Measurements from ENCODE around the gene PPP1R37.

Gene PPP1R37

DNA sequence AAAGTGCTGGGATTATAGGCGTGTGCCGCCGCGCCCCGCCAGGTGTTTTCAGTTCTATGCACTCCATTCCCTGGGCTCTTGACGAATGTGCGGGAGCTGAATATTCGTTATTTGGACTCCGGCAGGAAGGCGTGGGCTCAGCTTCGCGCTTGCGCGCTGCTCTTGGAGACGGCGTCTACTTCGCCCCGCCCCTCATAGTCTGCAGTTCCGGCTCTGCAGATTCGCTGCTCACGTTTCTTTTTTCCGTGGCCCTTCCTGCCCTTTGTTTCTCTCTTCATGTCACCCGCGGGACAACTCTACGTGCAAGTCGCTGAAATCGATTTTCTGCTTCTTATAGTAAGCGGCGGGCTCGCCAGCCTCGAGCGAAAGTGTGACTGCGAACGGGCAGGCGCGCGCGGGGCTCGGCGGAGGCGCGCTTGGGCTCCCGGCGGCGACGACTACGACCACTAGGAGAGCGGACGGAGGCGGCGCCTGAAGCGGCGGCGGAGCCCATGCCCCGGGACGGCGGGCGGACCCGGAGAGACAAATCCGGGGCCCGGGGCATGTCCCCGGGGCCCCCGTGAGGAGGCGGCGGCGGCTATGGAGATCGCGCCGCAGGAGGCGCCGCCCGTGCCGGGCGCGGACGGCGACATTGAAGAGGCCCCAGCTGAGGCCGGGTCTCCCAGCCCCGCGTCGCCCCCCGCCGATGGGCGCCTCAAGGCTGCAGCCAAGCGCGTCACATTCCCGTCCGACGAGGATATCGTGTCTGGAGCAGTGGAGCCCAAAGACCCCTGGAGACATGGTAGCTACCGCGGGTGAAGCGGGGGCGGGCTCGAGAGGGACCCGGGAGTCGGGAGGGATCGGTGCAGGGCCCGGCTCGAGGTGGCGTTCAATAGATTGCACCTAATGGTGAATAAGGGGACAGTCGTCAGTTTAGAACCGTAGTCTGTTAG is at the start of gene PPP1R37:
Gene PPP1R37, plus strand, starts transcription at position 433 of the 932 bp plus-strand sequence. Its CDS starts 147 bp downstream, at position 580.
- DNase-seq = peak; percentile 97

GRCh38 chr19:45045671-45046353 is 47.2 kb upstream of the PPP1R37 start:
- no peak for DNase-seq

DNA sequence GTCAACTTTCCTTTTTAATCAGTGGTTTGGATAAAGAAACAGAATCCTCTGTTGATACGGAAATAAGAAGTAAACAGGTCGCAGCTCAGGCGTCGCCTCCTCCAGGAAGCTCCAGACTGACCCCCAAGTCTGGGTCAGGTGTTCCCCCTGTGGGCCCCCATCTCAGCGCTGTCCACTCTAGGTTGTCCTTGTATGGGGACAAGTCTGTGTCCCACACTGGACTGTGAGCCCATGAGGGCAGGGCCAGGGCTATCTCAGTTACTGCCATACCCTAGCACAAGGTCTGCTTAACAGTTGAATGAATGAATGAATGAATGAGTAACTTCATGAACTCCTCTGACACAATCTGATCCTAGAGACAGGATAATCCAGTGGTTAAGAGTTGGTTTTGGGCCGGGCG is 46.6 kb upstream of the PPP1R37 start:
- DNase-seq = no peak

DNA sequence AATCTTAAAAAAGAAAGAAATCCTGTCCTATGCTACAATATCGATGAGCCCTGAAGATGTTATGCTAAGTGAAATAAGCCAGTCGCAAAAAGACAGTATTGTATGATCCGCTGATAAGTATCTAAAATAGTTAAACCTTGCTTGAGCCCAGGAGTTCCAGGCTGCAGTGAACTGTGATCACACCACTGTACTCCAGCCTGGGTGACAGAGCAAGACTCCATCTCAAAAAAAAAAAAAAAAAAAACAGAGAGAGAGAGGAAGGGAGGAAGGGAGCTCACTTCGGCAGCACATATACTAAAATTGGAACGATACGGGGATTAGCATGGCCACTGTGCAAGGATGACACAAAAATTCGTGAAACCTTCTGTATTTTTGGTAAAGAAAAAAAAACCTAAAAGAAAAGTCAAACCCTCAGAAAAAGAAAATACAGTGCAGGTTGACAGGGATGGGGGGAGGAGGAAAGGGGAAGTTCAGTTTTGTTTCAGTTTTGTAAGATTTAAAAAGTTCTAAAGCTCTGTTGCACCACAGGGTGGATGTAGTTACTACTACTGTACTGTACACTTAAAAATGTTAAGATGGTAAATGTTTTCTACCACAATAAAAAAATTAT is 45.7 kb upstream of the PPP1R37 start:
- DNase-seq = no peak

DNA sequence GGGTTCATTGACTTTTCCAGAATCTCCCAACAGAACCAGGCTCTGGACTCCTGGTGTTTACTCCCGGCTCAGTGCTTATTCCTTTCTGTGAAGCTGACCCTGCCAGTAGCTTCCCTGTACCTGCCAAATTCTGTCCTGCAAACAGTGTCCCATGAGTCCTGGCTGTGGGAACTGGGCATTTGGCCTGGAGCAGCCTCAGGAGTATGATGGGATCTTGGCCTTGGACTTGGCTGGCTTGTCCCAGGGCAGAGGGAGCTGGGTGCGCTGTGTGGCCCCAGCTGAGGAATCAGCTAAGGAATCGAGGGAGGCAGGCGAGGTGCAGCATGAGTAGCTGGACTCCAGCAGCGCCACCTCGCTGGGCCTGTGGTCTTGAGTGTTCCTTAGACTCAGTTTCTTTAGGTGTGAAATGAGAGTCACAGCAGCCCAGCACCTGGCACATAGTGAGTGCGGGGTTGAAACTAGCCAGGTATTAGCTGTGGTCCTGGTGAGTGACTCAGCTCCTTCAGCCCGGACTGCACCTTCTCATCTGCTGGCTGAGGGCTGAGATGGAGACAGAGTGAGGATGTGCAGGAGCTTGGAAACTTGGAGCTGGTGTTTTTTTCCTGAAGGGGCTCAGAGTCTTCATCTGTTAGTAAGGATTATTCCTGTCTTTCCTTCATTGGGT is 43.8 kb upstream of the PPP1R37 start:
- DNase-seq = no peak

DNA sequence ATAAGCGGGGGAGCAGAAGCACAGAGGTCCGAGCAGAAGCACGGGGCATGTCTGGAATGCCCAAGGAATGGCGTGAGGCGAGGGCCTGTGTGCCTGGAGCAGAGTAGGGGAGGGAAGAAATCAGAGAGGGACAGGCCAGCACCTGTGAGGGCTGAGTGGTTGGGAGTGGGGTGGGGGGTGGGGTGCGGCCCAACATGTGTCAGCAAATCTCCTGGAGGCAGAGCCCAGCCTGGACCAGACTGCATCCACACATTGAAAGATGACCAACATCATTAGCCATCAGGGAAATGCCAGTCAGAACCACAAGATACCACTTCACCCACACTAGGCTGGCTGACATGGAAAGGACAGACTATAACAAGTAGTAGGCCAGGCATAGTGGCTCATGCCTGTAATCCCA is 42.9 kb upstream of the PPP1R37 start:
- DNase-seq = no peak

- no peak for DNase-seq
These were observed 40.9 kb upstream of the PPP1R37 start for GRCh38 chr19:45051929-45052579.

DNA sequence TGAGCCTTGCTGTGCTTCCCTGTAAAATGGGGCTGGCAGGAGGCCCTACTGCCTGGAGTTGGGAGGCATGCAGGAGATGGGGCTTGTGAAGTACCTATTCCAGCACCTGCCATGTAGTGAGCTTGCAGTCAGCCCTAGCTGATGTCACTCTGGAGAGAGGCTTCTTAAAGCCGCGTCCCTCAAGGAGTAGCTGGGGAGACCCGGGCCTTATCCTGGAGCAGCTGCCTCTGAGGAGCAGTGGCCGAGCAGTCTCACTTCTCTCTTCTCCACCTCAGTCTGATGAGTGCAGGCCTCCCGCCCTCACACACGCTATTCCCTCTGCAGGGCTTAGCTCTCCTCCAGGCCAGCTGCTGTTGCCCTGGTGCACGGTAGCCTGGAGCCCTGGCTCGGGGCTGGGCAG is 36.1 kb upstream of the PPP1R37 start:
- DNase-seq = no peak

DNA sequence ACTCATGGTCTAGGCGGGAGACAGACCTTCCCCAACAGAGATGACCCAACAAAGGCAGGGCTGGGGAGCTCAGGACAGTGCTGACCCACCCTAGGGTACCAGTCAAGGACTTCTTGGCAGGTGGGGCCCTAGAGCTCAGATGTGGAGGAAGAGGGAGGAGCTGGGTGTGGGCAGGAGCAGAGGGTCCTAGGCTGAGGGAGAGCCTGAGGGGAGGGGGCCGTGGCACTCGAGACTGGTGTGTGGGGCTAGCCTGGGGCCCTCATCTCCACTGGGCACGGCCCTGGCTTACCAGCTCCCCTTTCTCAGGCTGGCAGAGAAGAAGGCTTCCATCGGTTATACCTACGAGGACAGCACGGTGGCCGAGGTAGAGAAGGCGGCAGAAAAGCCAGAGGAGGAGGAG is 35.5 kb upstream of the PPP1R37 start:
- no peak for DNase-seq

DNA sequence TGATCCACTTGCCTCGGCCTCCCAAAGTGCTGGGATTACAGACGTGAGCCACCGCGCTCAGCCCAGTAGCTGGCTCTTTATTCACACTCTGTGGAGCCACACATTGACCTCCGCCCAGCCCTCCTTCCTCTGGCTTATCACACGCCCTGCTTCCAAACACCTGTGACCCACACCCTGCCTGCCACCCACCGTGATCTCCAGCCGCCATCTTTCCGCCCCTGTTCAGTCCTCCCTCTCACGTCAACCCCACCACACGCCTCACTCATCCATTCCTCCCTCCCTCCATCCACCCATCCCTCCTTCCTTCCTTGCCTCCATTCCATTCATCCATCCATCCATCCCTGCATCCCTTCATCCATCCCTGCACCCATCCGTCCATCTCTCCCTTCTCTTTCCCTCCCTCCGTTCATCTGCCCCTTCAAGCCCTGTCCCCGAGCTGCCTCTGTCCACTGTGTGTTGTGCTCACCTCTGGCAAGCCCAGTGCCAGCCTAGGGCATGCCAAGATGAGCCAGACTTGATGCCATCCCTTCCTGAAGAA is 34.3 kb upstream of the PPP1R37 start:
- DNase-seq = no peak

- DNase-seq = peak; percentile 94
These were observed 33.6 kb upstream of the PPP1R37 start for GRCh38 chr19:45059258-45059965.

DNA sequence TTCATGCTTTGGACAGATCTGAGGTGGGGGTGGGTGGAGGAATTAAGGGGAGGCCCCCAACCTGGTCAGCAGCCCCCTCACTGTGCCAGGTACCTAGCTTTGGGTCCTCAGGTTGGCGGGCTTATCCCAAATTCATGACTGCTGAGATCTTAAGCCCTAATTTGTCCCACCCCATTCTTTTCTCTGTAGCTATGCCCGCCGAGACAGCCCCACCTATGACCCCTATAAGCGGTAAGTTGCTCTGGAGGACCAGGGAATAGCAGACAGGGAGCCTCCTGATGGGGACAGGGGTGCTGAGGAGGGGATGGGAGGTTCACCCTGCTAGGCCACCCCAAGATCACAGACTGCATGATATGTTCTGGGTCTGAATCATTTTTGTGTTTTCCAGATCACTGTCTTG is 31.0 kb upstream of the PPP1R37 start:
- DNase-seq = no peak

DNA sequence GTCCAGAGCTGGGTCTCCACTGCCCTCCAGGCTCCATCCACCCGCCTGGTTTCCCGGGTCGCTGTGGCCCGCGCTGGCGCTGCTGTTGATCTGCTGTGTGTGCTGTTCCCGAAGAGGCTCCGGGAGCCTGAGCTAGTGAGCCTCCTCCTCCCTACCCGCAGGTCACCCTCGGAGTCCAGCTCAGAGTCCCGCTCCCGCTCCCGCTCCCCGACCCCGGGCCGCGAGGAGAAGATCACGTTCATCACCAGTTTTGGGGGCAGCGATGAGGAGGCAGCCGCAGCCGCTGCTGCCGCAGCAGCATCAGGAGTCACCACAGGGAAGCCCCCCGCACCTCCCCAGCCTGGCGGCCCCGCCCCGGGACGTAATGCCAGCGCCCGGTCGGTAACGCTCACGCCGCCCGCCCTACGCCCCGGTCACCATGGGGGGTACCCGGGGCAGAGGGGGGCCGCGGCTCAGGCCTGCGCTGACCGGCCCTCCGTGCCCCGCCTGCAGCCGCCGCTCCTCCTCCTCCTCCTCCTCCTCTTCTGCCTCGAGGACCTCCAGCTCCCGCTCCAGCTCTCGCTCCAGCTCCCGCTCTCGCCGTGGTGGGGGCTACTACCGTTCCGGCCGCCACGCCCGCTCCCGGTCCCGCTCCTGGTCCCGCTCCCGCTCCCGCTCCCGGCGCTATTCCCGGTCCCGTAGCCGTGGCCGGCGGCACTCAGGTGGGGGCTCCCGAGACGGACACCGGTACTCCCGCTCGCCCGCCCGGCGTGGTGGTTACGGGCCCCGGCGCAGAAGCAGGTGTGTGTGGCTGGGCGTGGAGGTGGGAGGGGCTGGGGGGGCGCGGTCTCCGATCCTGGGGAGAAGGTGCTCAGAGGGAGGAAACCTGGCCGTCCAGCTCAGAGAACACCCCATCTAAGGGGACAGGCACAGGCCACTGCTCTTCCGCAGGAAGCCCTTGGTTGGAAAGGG is 28.9 kb upstream of the PPP1R37 start:
- DNase-seq = no peak

GRCh38 chr19:45066921-45067661 is 25.9 kb upstream of the PPP1R37 start:
- no peak for DNase-seq

DNA sequence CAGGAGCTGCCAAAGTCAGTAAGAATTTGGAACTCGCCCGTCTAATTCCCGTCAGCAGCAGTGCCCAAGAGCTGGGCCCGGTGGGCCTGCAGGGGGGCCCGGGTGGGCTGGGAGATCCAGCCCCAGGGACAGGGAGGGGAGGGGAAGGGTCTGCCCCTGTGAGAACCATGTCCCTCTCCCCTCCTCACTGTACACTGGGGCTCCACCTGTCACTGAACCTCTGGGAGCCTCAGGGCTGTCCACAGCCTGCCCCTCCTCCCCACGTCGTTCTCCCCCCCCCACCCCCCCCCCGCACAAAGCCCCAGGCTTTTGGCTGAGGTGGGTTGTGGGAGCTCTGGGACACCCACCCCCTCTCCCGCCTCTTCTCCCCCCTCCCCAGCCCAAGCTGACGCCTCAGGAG is 24.9 kb upstream of the PPP1R37 start:
- no peak for DNase-seq

DNA sequence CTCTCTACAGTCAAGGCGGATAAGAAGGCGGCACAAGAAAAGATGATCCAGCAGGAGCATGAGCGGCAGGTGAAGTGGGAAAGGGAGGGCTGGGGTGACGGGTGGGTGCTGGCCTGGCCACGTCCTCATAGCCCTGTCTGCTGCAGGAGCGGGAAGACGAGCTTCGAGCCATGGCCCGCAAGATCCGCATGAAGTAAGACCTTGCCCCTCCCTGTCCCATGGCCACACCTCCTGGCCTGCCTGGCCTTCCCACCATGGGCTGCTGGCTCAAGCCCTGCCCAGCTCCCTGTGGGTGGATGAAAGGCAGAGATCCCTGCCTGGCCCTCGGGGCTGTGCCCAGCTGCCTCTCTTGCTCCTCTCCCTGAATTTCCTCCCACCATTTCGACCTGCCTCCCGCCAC is 23.9 kb upstream of the PPP1R37 start:
- DNase-seq = no peak

DNA sequence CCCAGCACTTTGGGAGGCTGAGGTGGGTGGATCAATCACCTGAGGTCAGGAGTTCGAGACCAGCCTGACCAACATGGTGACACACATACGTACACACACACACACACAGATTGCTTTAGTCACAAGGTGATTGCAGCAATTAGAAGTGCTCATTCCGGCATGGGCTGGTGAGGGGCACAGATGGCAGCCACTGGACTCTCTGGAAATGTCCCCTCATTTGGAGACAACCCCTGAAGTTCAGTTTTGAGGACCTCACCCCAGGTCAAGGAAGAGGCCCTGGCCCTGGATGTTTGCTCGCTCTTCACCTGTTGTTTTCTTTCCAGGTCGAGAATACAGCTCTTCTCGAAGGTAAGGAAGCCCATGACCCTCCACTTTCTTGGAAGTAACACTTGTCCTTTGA is 22.8 kb upstream of the PPP1R37 start:
- DNase-seq = no peak

- DNase-seq = no peak
These were observed 22.0 kb upstream of the PPP1R37 start for GRCh38 chr19:45070861-45071544.

- DNase-seq = no peak
These were observed 21.4 kb upstream of the PPP1R37 start for GRCh38 chr19:45071545-45071938.
